HL-60/S4 treated with retinoic acid at 250 ng/mL for 4 days and 3 days (cell line): ENCODE measurements around the gene FAM20C.
"Not testable (repeated sequence)": the region's sequence is repeated elsewhere in the genome, so short reads cannot be mapped to it uniquely, and the experiment has no call there.

Experiments
- in situ Hi-C: fragments of 300-500 bp; cut with MboI; formaldehyde crosslinking; loops from 2 replicates; pipeline ENCODE4 v1.7.0; 2022; ENCODE audit warnings: low sequenced_read_pairs

The FAM20C gene

DNA sequence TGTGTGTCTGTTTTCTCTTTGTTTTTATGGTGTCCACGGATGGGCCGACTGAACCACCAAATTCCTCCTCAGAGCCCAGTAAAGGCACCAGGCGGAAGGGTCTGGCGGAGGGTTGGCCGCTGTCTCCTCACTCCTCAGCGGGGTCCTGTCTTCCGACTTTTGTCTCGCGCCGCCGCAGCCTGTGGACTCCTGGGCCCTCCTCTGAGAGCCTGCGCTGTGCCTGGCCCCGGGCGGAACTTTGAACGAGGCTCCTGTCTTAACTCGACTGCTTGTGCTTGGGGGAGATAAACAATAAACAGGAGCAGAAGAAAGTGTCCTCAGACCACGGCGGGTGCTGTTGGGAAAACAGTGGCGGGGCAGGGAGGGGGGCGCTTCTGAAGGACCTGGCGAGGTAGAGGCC is 2.2 kb upstream of the FAM20C start:
- in situ Hi-C loops: no loop called here

DNA sequence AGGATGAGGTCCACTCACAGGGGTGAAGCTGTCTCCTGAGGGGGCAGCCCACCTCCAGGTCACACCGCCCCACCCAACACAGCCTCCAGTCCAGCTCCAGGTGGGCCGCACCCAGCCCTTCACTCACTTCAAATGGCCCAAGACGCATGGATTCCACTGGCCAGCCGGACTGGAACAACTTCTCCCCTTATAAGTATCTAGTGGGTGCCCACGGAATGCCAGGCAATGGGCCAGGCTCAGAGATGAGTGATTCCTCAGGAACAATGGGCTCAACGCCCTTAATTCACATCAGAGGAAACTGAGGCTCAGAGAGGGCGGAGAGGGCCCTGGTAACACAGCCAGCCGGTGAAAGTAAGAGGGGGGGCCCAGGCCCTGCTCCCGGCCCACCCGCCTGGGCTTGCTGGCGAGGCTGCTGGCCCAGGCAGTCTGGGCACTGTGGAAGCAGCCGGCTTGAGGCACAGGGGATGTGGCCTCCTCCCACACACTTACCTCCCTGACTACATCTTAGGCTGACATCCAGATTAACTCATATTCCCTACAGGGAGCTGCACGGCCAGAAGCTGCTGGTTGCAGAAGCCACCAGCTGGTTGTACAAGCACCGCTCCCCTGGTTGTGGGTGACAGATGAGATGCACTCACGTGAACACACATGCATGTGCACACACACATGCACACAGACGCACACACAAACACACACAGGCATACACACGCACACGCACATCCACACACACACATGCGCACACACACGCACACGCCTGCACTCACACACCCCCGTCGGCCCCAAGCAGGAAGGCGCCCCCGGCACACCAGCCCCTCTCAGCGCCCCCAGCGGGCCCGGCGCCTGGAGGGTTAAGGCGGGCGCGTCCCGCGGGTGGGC is 1.0 kb upstream of the FAM20C start:
- in situ Hi-C loops: no loop called here

DNA sequence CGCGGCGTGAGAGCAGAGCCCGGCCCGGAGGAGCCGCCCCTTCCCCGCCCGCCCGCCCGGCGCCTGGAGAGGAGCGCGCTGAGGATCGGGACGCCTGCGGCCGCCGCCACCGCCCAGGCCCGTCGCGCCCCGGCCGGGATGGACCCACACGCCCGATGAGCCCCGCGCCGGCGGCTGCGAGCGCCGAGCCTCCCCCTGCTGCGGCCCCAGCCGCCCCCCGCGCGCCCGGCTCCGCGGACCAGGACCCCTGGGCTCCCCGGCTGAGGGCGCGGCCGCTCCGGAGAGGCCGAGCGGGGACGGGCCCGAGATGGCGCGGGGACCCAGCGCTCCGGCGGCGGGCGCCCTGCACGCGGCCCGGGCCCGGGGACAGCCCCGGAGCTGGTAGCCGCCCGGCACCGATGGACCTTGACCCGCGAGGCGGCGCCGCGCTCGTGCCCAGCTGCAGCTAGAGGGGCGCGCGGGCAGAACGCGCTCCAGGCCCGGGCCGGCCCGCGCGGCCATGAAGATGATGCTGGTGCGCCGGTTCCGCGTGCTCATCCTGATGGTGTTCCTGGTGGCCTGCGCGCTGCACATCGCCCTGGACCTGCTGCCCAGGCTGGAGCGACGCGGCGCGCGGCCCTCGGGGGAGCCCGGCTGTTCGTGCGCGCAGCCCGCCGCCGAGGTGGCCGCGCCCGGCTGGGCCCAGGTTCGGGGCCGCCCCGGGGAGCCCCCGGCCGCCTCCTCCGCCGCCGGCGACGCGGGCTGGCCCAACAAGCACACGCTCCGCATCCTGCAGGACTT is 520 bp downstream of the FAM20C start:
- in situ Hi-C loops: no loop called here

DNA sequence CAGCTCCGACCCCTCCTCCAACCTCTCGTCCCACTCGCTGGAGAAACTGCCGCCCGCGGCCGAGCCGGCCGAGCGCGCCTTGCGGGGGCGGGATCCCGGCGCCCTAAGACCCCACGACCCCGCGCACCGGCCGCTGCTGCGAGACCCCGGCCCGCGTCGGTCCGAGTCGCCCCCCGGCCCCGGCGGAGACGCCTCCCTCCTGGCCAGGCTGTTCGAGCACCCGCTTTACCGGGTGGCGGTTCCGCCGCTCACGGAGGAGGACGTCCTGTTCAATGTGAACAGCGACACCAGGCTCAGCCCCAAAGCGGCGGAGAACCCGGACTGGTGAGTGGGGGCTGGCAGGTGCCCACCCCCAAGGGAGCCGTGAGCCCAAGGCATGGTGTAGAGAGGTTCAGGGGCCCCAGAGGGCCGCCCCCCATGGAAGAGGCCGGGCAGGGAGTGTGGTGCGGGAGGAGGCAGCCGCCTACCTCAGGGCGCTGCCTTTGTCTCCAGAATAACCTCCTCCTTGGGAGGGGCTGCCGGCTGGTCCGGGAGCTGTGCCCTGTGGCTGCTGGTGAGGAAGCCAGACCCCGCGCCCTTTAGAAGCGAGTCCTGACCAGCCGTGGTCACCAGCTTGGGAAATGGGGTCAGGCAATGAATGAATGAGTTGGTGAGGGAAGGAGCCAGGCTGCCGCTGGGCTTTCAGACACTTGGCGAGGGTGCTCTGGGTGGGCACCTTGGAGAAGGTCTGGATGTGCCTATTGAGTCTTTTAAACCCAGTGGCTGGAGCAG is 1.3 kb downstream of the FAM20C start:
- in situ Hi-C loops: no loop called here

DNA sequence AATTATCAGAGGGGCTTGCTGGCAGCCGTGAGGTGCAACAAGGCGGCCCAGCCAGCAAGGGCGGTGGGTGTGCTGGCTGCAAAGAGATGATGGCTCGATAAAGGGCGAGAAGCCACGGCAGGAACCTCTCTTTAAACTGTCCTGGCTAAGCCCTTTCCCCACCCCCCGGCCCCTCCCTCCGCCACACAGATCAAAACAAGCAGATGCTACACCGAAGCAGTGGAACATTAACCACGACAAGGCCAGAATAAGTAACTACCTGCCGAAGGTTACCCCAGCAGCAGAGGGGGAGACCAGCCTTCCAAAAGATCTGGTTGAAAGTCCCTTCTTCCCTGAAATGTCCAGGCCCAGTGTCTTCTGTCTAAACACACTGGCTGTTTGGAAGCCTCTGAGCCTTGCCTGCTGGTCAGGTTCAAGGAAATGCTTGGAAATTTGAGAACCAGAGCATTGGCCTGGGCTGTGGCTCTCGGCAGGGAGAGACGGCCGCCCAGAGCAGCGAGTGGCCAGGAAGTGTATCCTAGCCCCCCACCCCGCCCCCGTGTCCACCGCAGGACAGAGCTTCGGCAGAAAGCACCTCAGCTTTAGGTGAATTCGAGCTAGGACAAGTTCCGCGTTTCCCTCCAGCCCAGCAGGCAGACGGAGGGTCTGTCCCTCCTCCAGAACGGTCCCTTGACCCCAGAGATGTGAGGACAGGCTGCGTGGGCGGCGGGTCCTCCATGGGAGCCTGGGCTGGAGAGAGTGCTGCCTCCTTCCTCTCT is 2.1 kb downstream of the FAM20C start:
- in situ Hi-C loops: no loop called here

DNA sequence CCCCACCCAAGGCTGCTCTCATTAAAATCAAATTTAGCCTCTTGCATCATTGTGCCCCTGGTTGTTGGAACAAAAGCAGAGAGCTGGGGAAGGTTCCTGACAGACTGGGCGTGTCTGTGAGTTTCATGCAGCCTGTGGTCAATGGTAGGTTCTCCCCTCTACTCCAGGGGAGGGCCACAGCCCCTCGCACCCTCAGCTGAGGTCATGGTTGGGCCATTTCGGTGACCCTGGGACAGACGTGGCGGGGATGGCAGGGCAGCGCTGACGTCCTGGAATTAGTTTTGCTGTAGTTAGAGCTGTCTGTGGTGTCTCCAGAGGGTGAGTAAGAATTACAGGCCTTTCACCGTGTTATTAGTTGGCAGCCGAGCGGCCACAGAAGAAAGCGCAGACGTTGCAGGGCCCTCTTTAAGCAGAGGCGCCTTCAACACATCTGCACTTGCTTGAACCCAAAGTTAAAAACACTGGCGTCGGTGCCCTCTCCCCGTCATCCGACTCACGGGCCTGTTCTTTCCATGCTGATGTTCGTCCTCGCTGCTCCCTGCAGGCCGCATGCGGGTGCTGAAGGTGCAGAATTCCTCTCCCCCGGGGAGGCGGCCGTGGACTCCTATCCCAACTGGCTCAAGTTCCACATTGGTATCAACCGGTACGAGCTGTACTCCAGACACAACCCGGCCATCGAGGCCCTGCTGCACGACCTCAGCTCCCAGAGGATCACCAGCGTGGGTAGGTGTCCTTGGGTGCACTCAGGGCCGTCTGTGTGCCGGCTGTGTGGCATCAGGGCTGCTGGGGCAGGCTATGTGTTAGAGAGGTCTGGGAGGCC is 2.8 kb downstream of the FAM20C start:
- in situ Hi-C loops: no loop called here

DNA sequence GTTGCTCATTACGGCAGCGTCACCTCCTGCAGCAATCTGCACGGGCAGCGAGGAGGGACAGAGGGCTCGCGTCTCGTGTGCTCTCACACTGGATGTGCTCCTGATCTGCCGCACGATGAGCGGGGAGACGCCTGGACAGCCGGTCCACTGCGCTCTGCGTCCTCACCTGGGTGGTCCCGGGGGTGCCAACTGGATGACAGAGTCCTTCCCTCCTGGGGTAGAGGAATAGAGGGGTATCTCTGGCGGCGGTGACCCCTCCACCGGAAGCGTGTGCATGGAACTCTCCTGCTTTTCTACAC is 3.4 kb downstream of the FAM20C start:
- in situ Hi-C loops: no loop called here

DNA sequence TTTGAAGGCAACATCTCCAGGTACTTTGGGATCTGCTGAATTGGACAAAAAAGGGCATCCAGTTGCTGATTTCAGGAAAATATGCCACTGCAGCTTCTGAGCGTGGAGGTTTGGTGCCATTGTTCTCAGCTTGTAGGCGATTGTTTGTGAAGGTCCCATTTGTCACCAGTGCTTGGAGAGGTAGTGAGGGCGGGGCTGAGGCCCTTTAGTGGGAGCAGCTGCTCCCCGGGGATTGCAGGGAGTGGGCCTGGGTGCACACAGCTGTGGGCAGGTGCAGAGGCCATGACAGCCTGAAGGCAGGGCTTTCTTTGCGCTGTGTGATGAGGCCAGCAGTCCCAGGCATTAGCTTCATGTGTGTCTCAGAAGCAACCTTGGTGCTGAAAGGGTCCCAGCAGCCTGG is 3.9 kb downstream of the FAM20C start:
- in situ Hi-C loops: no loop called here

DNA sequence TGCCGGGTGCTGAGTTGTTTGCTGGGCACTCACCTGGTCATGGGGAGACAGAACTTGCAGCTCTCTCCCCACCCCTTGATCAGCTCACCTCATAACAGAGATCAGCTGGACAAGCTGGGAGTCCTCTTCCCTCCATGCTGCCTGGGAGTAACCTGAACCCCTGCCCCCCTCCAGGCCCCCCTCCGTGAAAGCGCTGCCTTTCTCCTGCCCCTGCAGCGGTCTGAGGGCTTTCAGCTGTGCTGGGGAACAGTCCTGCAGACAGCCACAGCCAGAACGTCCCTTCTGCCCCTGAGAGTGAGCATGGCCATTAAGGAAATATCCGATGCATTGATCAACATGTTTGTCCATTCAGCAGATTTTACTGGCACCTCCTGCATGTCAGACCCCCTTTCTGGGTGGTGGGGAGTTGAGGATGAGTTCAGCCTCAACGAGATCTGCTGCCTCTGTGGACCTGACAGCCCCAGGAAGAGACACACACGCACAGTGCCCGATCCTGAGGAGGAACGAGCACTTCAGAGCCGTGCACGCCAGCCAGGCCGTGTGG is 4.5 kb downstream of the FAM20C start:
- in situ Hi-C loops: no loop called here

DNA sequence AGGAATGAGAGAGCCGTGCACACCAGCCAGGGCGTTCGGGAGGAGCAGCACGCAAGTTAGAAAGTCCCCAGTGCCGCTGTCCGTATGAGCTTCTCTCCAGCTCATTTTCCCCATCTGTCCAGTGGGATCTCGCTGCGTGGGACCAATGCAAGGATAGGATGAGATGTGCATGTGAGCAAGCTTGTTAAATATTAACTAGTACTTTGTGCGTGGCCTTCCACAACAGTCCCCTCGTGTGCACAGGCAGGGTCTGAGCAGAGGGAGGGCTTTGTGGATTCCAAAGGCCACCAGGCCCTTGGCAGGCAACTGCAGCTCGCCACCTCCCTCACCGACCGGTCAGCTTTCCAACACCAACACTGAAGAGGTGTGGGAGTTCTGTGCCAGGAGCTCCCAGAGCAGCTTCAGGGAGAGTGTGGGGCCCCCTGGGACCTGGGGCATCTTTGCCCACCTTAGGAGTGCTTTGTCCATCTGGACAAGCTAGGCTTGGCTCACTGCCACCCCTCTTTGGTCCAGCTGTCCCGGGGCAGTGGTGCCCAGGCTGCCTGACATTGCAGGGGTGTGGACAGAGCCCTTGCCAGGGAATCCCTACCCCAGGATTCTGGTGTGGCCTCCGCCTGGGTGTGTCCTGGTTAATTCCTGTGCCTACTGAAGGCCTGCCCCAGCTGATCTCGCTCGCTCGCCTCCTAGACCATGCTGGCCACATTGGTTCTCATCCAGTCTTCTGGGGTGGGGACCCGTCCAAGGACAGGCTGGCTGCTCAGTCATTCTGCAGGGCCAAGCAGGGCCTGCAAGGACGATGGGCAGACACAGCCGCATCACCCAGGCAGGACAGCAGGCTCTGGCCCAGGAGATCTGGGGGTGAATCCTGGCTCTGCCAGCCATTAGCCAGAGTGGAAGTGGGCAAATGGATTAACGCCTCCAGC is 5.3 kb downstream of the FAM20C start:
- in situ Hi-C loops: no loop called here

DNA sequence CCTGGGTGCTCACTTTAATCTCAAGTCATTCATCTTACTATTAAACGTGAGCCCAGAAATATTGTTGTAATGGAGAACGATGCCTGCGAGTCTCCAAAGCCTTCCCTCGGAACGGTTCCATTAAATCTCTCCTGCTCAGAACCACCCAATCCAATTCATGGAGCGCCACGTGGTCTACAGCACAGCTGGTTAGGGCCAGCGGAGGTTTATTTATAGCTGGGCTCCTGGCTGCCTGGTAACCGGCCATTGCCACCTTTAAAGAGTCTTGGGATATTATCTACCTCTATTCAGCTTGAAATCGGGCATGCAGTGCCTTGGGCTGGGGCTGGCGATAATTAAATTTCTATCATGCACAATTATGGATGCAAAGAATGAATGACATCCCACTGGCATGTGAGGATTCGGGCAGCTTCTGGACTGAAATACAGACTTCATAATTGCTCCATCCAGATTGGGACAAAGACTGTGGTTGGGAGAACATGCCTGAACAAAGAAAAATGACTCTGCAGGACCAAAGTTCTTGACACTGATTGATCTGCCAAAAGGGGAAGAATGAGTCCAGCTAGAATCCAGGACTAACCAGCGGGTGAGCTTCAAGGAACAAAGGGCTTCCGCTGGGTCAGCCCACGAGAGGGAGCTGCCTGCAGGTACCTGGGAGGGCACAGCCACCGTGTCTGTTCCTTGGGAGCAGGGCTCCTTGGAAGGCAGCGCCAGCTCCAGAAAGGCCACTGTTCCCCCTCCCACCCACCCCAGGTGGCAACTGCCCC is 7.3 kb downstream of the FAM20C start:
- in situ Hi-C loops: no loop called here

DNA sequence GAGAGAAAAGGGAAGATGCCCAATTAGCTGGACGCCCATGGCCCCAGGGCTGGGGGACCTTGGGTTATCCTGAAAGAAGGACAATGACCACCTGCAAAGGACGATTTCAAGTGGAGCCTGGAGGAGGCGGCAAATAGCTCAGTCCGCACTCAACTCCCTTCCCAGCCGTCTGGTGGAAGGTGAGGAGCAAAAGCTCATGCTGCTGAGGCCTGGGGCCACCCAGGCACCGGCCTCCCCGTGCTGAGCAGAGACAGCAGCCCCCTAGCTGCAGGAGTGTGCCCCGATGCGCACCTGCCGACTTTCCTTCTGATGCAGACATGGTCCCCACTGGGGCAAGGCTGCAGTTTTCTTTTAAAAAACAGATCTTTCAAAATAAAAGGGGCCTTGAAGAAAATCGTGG is 7.9 kb downstream of the FAM20C start:
- in situ Hi-C loops: no loop called here

DNA sequence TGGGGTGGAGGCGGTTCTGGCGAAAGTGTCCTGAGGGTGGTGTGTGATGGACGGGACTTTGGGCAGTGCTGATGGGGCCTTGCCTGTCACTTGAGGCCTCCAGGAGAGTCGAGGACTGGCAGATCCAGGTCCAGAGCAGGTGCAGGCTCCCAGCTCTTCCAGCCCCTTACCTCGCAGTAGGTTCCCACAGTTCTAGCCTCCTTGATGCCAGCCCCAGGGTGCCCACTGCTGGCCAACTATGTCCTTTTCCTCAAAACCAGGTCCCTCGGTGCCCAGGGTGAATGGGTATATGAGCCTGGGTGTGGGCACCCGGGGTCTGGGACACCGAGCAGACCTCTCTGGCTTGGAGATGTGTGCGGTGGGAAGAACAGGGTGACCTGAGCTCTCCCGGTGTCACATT is 8.3 kb downstream of the FAM20C start:
- in situ Hi-C loops: no loop called here

DNA sequence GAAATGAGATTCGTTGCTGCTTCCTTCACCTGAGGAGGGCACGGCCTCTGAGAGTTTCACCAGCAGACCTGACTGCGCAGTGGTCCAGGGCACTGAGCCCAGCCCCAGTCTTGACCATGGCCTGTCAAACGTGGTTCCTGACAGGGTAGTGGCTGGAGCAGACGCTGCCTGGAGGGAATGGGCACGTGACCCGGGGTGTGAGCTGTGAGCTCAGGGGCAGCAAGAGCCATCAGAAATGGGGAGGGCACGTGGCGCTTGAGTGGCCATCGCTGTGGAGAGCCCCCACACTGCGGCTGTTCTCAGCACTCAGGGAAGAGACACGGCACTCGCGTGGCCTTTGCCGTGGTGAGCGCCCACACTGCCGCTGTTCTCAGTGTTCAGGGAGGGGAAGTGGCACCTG is 12.0 kb downstream of the FAM20C start:
- in situ Hi-C loops: no loop called here

DNA sequence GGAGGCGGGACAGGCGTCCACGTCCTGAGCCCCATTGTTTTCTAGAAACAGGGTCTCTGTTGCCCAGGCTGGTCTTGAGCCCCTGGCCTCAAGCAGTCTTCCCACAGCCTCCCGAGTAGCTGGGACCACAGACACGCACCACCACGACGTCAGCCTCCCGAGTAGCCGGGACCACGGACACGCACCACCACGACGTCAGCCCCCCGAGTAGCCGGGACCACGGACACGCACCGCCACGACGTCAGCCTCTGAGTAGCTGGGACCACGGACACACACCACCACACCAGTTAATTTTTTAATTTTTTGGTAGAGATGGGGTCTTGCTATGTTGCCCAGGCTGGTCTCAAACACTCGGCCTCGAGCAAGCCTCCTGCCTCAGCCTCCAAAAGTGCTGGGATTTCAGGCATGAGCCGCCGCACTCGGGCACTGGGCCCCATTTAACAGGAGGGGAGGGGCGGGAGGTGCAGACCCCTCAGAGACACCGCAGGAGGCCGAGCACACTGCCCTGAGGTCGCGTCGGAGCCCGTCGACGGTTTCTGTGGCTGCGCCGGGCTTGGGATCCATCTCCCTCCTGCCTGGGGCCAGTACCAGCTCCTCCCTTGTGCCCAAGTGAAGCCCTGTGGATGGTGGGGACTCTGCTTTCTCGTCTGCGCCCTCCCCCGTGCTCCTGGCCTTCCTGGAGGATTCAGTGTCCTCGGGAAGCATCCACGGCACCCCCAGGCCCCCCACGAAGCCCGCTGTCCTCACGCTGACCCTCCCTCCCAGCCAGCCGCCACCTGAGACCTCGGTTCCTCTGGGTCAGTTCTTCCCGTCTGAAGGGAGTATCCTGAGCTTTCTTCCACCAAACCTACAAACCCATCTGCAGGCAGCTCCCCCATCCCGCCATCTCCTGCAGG is 13.0 kb downstream of the FAM20C start:
- in situ Hi-C loops: no loop called here

DNA sequence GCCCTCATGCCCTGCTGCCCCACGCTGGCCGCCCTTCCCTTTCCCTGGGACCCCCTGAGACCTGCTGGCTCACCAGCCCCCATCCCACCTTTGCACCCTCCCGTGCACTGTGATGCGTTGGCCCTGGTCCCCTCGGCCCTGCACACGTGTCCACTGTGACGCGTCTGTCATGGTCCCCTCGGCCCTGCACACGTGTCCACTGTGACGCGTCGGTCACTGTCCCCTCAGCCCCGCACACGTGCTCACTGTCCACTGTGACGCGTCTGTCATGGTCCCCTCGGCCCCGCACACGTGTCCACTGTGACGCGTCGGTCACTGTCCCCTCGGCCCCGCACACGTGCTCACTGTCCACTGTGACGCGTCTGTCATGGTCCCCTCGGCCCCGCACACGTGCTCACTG is 14.0 kb downstream of the FAM20C start:
- in situ Hi-C loops: not testable (repeated sequence)
